Measurements from ENCODE around the gene CDC14A.

Gene CDC14A

DNA sequence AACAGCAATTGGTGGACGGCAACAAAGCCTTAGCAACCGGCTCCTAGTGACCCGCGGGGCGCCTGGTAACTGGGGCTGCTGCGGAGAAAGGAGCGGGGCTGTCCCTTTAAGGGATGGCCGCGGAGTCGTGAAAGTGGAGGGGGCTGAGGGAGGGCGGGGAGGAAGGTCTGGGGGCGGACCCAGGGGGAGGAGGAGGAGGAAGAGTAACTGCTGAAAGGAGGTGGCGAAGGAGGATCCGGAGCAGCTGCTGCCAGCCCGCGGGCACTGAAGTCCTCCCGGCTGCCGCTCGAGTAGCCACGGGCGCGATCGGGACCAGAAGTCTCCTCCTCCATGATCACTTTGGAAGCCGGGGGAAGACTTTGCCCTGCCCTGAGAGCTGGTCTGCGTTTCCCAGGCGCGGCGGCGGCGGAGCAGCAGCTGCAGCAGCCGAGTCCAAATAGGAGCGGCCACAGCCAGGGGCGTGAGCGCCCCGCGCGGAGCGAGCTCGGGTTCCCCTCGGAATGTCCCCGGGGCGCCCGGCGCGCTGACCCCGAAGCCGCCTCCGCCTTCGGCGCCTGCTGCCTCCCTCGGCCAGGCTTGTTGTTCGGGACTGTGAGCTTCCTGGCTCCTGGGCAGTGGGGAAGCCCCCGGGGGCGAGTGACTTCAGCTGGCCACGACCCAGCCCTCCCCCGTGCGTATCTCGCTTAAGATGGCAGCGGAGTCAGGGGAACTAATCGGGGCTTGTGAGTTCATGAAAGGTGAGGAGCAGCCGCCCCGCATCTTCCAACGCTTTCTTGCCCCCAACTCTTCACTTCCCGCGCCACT is at the start of gene CDC14A:
Gene CDC14A, plus strand, starts transcription at position 240 of the 804 bp plus-strand sequence. Its CDS starts 449 bp downstream, at position 689.
- TF ChIP-seq TEAD4 (IDR thresholded peaks at IDR 0.05) (peak; percentile 38), RAD21 (IDR thresholded peaks at IDR 0.05; ENCODE audit: low read depth) (no peak), CREB1 (IDR thresholded peaks at IDR 0.05; ENCODE audit: low read depth) (no peak), ZBTB7A (IDR thresholded peaks at IDR 0.05; ENCODE audit: low read depth) (peak; percentile 71), FOXM1 (IDR thresholded peaks at IDR 0.05; ENCODE audit: borderline replicate concordance, low read depth) (peak; percentile 33; the same call in 1 of the 2 replicates), NFIC (IDR thresholded peaks at IDR 0.05) (peak; percentile 24; the same call in 1 of the 2 replicates), TAF1 (IDR thresholded peaks at IDR 0.05; ENCODE audit: low read depth) (peak; percentile 65), YY1 (IDR thresholded peaks at IDR 0.05; ENCODE audit: low read depth) (peak; percentile 64; the same call in 1 of the 2 replicates), TCF12 (IDR thresholded peaks at IDR 0.05; ENCODE audit: low read depth) (no peak; the same call in 1 of the 2 replicates), EP300 (IDR thresholded peaks at IDR 0.05; ENCODE audit: borderline replicate concordance) (0 out of 2 replicates have a peak, but pooled peaks have one; percentile 15), CEBPB (IDR thresholded peaks at IDR 0.05) (no peak), EGR1 (IDR thresholded peaks at IDR 0.05) (peak; percentile 49)
- TF ChIP-seq, protein P1, sequence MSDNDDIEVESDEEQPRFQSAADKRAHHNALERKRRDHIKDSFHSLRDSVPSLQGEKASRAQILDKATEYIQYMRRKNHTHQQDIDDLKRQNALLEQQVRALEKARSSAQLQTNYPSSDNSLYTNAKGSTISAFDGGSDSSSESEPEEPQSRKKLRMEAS (IDR thresholded peaks at IDR 0.05), result peak; percentile 9; the same call in 1 of the 2 replicates
- TF ChIP-seq, protein P2, sequence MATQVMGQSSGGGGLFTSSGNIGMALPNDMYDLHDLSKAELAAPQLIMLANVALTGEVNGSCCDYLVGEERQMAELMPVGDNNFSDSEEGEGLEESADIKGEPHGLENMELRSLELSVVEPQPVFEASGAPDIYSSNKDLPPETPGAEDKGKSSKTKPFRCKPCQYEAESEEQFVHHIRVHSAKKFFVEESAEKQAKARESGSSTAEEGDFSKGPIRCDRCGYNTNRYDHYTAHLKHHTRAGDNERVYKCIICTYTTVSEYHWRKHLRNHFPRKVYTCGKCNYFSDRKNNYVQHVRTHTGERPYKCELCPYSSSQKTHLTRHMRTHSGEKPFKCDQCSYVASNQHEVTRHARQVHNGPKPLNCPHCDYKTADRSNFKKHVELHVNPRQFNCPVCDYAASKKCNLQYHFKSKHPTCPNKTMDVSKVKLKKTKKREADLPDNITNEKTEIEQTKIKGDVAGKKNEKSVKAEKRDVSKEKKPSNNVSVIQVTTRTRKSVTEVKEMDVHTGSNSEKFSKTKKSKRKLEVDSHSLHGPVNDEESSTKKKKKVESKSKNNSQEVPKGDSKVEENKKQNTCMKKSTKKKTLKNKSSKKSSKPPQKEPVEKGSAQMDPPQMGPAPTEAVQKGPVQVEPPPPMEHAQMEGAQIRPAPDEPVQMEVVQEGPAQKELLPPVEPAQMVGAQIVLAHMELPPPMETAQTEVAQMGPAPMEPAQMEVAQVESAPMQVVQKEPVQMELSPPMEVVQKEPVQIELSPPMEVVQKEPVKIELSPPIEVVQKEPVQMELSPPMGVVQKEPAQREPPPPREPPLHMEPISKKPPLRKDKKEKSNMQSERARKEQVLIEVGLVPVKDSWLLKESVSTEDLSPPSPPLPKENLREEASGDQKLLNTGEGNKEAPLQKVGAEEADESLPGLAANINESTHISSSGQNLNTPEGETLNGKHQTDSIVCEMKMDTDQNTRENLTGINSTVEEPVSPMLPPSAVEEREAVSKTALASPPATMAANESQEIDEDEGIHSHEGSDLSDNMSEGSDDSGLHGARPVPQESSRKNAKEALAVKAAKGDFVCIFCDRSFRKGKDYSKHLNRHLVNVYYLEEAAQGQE (IDR thresholded peaks at IDR 0.05; ENCODE audit: low read depth), result no peak
- TF ChIP-seq, protein P3, sequence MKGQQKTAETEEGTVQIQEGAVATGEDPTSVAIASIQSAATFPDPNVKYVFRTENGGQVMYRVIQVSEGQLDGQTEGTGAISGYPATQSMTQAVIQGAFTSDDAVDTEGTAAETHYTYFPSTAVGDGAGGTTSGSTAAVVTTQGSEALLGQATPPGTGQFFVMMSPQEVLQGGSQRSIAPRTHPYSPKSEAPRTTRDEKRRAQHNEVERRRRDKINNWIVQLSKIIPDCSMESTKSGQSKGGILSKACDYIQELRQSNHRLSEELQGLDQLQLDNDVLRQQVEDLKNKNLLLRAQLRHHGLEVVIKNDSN (IDR thresholded peaks at IDR 0.05), result no peak

- TF ChIP-seq TEAD4 (IDR thresholded peaks at IDR 0.05), result no peak
Observed at GRCh38 chr1:100302739-100303138, 49.6 kb upstream of the CDC14A start.

GRCh38 chr1:100304227-100304626 is 48.1 kb upstream of the CDC14A start:
- TF ChIP-seq CREB1 (IDR thresholded peaks at IDR 0.05; ENCODE audit: low read depth) (no peak), RAD21 (IDR thresholded peaks at IDR 0.05; ENCODE audit: low read depth) (no peak), NFIC (IDR thresholded peaks at IDR 0.05) (no peak), CEBPB (IDR thresholded peaks at IDR 0.05) (no peak), TEAD4 (IDR thresholded peaks at IDR 0.05) (no peak), EGR1 (IDR thresholded peaks at IDR 0.05) (no peak), TAF1 (IDR thresholded peaks at IDR 0.05; ENCODE audit: low read depth) (no peak), TCF12 (IDR thresholded peaks at IDR 0.05; ENCODE audit: low read depth) (no peak), FOXM1 (IDR thresholded peaks at IDR 0.05; ENCODE audit: borderline replicate concordance, low read depth) (no peak), ZBTB7A (IDR thresholded peaks at IDR 0.05; ENCODE audit: low read depth) (no peak)
- TF ChIP-seq, protein P2 (IDR thresholded peaks at IDR 0.05; ENCODE audit: low read depth), result no peak
- TF ChIP-seq, protein P1 (IDR thresholded peaks at IDR 0.05), result no peak

DNA sequence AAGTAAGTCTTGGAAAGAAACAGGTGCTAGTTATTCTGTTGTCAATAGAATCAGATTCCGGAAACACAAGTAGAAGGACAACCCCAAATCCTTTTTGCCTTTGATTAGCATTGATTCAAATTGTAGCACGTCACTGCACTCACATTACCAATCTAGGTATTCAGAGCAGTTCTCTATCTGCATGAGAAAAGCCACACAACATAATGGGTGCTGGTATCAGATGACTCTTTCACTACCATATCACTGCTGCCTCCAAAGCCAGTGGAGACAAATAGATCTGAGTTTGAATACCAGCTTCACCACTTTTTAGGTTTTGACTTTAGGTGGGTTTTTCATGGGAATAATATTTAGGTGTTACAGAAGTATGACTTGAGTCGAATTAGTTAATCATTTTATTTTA is 47.4 kb upstream of the CDC14A start:
- no peak for TF ChIP-seq RAD21 (IDR thresholded peaks at IDR 0.05; ENCODE audit: low read depth)
- no peak for TF ChIP-seq EP300 (IDR thresholded peaks at IDR 0.05; ENCODE audit: borderline replicate concordance)
- no peak for TF ChIP-seq NFIC (IDR thresholded peaks at IDR 0.05)
- TF ChIP-seq YY1 (IDR thresholded peaks at IDR 0.05; ENCODE audit: low read depth), result no peak
- no peak for TF ChIP-seq CREB1 (IDR thresholded peaks at IDR 0.05; ENCODE audit: low read depth)
- no peak for TF ChIP-seq TCF12 (IDR thresholded peaks at IDR 0.05; ENCODE audit: low read depth)
- no peak for TF ChIP-seq TEAD4 (IDR thresholded peaks at IDR 0.05)
- TF ChIP-seq FOXM1 (IDR thresholded peaks at IDR 0.05; ENCODE audit: borderline replicate concordance, low read depth), result no peak
- TF ChIP-seq, protein P3 (IDR thresholded peaks at IDR 0.05), result no peak
- TF ChIP-seq, protein P1 (IDR thresholded peaks at IDR 0.05), result no peak
- TF ChIP-seq CEBPB (IDR thresholded peaks at IDR 0.05), result no peak
- TF ChIP-seq TAF1 (IDR thresholded peaks at IDR 0.05; ENCODE audit: low read depth), result no peak

DNA sequence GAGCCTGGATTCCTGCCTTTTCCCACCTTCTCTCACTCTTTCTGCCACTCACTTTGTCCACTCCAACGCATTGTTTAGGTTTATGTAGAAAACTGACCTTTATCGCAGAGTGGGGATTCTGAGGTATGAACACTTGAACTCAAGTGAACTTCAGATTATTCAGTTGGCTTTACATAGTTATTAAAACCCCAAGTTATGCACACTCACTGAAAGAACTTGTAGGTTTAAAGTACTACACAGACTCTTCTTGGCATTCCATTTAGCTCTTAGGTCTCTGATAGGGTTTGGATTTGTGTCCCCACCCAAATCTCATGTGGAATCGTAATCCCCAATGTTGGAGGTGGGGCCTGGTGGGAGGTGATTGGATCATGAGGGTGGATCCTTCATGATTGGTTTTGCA is 46.4 kb upstream of the CDC14A start:
- TF ChIP-seq EGR1 (IDR thresholded peaks at IDR 0.05), result no peak
- TF ChIP-seq YY1 (IDR thresholded peaks at IDR 0.05; ENCODE audit: low read depth), result no peak
- TF ChIP-seq TEAD4 (IDR thresholded peaks at IDR 0.05), result no peak
- TF ChIP-seq EP300 (IDR thresholded peaks at IDR 0.05; ENCODE audit: borderline replicate concordance), result no peak
- no peak for TF ChIP-seq CEBPB (IDR thresholded peaks at IDR 0.05)
